Activated CD8-positive, alpha-beta T cell treated with anti-CD3 and anti-CD28 coated beads for 36 hours (primary cell): ENCODE measurements around the gene FAM20C. TPM values are rescaled to one million over a fixed set of nuclear protein-coding genes. Genes with fewer than 3 reads are reported as not detected.

ENCODE experiments used
- ATAC-seq: fragments of 200-7000 bp; cut with Tn5 transposase; one replicate; pipeline ENCODE4 v1.10.0; 2021; ENCODE audit warnings: mild to moderate bottlenecking, moderate library complexity
- CTCF ChIA-PET: fragments of 350-600 bp; sonication (Branson Sonifier 250); formaldehyde crosslinking; loops from one replicate; lab custom pipeline; 2021; ENCODE audit warnings: antibody characterized with exemption; lab: Charles Lee
- POLR2A ChIA-PET: fragments of 350-600 bp; sonication (Branson Sonifier 250); formaldehyde crosslinking; loops from one replicate; lab custom pipeline; 2021; ENCODE audit warnings: antibody characterized with exemption; lab: Charles Lee
- DNase-seq: peaks from one replicate; pipeline ENCODE4 v3.0.0-alpha.2; 2020
- H3K27ac Mint-ChIP-seq: one replicate; pipeline ENCODE4 v1.8.0; 2021; ENCODE audit warnings: mild to moderate bottlenecking, mixed read lengths
- H3K27me3 Mint-ChIP-seq: one replicate; pipeline ENCODE4 v1.8.0; 2021; ENCODE audit warnings: mixed read lengths
- H3K36me3 Mint-ChIP-seq: one replicate; pipeline ENCODE4 v1.8.0; 2021; ENCODE audit warnings: low read depth, mixed read lengths
- H3K4me1 Mint-ChIP-seq: one replicate; pipeline ENCODE4 v1.8.0; 2021; ENCODE audit warnings: low read depth, mixed read lengths
- H3K4me3 Mint-ChIP-seq: one replicate; pipeline ENCODE4 v1.8.0; 2021; ENCODE audit warnings: mild to moderate bottlenecking, moderate library complexity, mixed read lengths
- H3K9me3 Mint-ChIP-seq: one replicate; pipeline ENCODE4 v1.8.0; 2021; ENCODE audit warnings: mixed read lengths
- CTCF ChIP-seq: fragments of 200-600 bp; IDR thresholded peaks from one replicate; pipeline ENCODE4 v1.8.0; 2022; ENCODE audit warnings: antibody characterized with exemption, mild to moderate bottlenecking
- intact Hi-C: fragments of 100-400 bp; cut with micrococcal nuclease; formaldehyde crosslinking; loops from one replicate; pipeline ENCODE4 v1.10.0; 2022
- total RNA-seq, 2 experiments: library from RNA; stranded (reverse); gene quantifications; one replicate each; pipeline ENCODE4 v1.2.3, GENCODE V29; 2021

FAM20C gene
- total RNA-seq, 2 experiments from 2014 or later = 0.29 to 1.1 TPM

DNA sequence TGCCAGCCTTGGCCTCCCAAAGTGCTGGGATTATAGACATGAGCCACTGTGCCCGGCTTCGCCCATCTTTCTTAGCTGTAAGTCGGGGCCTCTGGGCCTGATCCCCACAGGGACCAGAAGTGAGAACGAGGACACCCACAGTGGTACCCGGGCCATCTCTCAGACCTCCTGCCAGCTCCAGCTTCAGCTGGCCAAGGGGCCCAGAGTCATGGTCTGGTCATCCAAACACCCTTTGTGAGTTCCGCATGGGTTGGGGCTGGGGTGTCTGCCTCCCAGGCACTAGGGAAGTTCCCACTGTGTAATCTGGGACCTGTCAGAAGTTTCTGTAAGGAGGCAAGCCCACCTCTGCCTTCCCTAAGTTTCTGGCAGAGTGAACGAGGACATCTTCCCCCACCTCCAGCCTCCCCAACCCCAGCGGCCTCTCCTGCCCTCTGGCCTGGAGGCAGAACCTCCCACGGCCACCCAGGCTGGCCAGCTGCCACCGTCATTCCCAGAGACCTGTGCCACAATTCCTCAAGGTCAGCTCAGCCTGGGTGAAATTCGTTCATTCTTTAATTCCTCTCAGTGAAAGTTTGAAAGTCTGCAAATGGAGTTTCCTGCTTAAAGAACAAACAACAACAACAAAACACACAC is 78.1 kb downstream of the FAM20C start:
- Mint-ChIP-seq H3K4me1 (no peaks in the 10 kb centered on the region), H3K4me3 (no peak overlapping the region), H3K27me3 (no peaks in the 10 kb centered on the region), H3K9me3 (peaks cover 18% of the 10 kb centered on the region), H3K36me3 (no peaks in the 10 kb centered on the region), H3K27ac (no peak overlapping the region)
- ChIA-PET POLR2A (no interaction called here), CTCF (no interaction called here)
- intact Hi-C loops = no loop called here
- TF ChIP-seq CTCF = no peak
- ATAC-seq (no peak), DNase-seq (no peak)

- no peaks in the 10 kb centered on the region for H3K4me1 Mint-ChIP-seq
- no peaks in the 10 kb centered on the region for H3K27me3 Mint-ChIP-seq
- ATAC-seq (no peak), DNase-seq (no peak)
- peaks cover 20% of the 10 kb centered on the region for H3K9me3 Mint-ChIP-seq
- H3K27ac Mint-ChIP-seq = no peak overlapping the region
- POLR2A ChIA-PET = interaction anchor here (0.7 kb wide), 1 partner anchor 604 kb away, joined by 3 read pairs; no protein-coding TSS in a partner anchor
- CTCF ChIA-PET = no interaction called here
- intact Hi-C loops = no loop called here
- H3K4me3 Mint-ChIP-seq = no peak overlapping the region
- no peak for TF ChIP-seq CTCF
- H3K36me3 Mint-ChIP-seq = no peaks in the 10 kb centered on the region
Observed at GRCh38 chr7:271266-272107, 79.1 kb downstream of the FAM20C start.

- DNase-seq = no peak
- no peak for ATAC-seq
- Mint-ChIP-seq H3K36me3 (no peaks in the 10 kb centered on the region), H3K27me3 (no peaks in the 10 kb centered on the region), H3K4me3 (no peak overlapping the region), H3K27ac (no peak overlapping the region), H3K4me1 (no peaks in the 10 kb centered on the region), H3K9me3 (peaks cover 20% of the 10 kb centered on the region)
- intact Hi-C loops = no loop called here
- no peak for TF ChIP-seq CTCF
- CTCF ChIA-PET = no interaction called here
- POLR2A ChIA-PET = interaction anchor here (0.7 kb wide), 1 partner anchor 603 kb away, joined by 3 read pairs; no protein-coding TSS in a partner anchor
Observed at GRCh38 chr7:272108-272615, 79.8 kb downstream of the FAM20C start.

GRCh38 chr7:272631-273030 is 80.3 kb downstream of the FAM20C start:
- ChIA-PET POLR2A (no interaction called here), CTCF (no interaction called here)
- TF ChIP-seq CTCF = no peak
- no peak overlapping the region for H3K4me3 Mint-ChIP-seq
- intact Hi-C loops = no loop called here
- DNase-seq (no peak), ATAC-seq (no peak)
- H3K4me1 Mint-ChIP-seq = no peaks in the 10 kb centered on the region
- no peak overlapping the region for H3K27ac Mint-ChIP-seq
- H3K36me3 Mint-ChIP-seq = no peaks in the 10 kb centered on the region
- H3K9me3 Mint-ChIP-seq = peaks cover 20% of the 10 kb centered on the region
- H3K27me3 Mint-ChIP-seq = no peaks in the 10 kb centered on the region

DNA sequence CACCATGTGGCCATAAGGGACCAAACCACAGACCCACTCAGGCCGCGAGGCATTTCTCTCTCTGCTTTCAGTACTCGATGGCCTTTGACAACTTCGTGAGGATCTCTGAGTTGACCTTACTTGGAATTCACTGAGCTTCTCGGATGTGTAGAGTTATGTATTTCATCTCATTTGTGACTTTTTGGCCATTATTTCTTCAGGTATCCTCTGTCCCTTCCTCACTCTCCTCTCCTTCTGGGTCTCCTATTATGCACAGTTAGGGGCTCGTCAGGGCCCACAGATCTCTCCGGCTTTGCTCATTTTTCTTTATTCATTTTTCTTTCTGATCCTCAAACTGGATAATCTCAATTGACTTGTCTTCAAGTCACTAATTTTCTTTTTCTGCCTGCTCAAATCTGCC is 81.0 kb downstream of the FAM20C start:
- H3K27me3 Mint-ChIP-seq = peaks cover 2% of the 10 kb centered on the region
- no peak overlapping the region for H3K27ac Mint-ChIP-seq
- H3K9me3 Mint-ChIP-seq = peaks cover 20% of the 10 kb centered on the region
- intact Hi-C loops = no loop called here
- ChIA-PET POLR2A (no interaction called here), CTCF (no interaction called here)
- H3K4me1 Mint-ChIP-seq = no peaks in the 10 kb centered on the region
- H3K36me3 Mint-ChIP-seq = no peaks in the 10 kb centered on the region
- DNase-seq (no peak), ATAC-seq (no peak)
- no peak overlapping the region for H3K4me3 Mint-ChIP-seq
- no peak for TF ChIP-seq CTCF
